NT2/D1 (cell line): Measurements from ENCODE around the gene ADAM20.

ENCODE experiments used
- SUZ12 ChIP-seq: IDR thresholded peaks from 2 replicates; pipeline ENCODE4 v1.6.1; 2011; ENCODE audit not compliant: insufficient read length, insufficient read depth; ENCODE audit errors: extremely low read depth
- YY1 ChIP-seq: IDR thresholded peaks from 2 replicates; pipeline ENCODE4 v1.6.1; 2011; ENCODE audit not compliant: insufficient read length, insufficient read depth
- ZNF274 ChIP-seq: IDR thresholded peaks from 2 replicates; pipeline ENCODE4 v1.6.1; 2011; ENCODE audit warnings: mild to moderate bottlenecking, low read depth, low read length

- TF ChIP-seq ZNF274 (no peak), SUZ12 (no peak), YY1 (no peak)
These were observed 3.3 kb upstream of the ADAM20 start for GRCh38 chr14:70538087-70538486.
